Colon (tissue), 2 donors: ENCODE results near the gene GMPPA.

ENCODE experiments used
- FAIRE-seq: peaks from 2 replicates; lab custom pipeline; 2012; peaks lifted over from hg19 to GRCh38; lab: Jason Lieb, UNC
- donor health status: control.
- donor health status: control.

The GMPPA gene

GRCh38 chr2:219506802-219507526 is 8.3 kb downstream of the GMPPA start:
- FAIRE-seq = no peak

GRCh38 chr2:219507581-219508443 is 9.1 kb downstream of the GMPPA start:
- FAIRE-seq = no peak

GRCh38 chr2:219508444-219508734 is 9.7 kb downstream of the GMPPA start:
- no peak for FAIRE-seq

- no peak for FAIRE-seq
Observed at GRCh38 chr2:219508971-219509779, 10.5 kb downstream of the GMPPA start.

- FAIRE-seq = no peak
Observed at GRCh38 chr2:219509780-219510511, 11.3 kb downstream of the GMPPA start.

GRCh38 chr2:219510512-219511135 is 11.9 kb downstream of the GMPPA start:
- FAIRE-seq = no peak

GRCh38 chr2:219511547-219512325 is 13.0 kb downstream of the GMPPA start:
- FAIRE-seq = no peak

- FAIRE-seq = no peak
Observed at GRCh38 chr2:219512524-219513216, 14.0 kb downstream of the GMPPA start.

GRCh38 chr2:219513787-219514186 is 15.1 kb downstream of the GMPPA start:
- no peak for FAIRE-seq

GRCh38 chr2:219514196-219514761 is 15.6 kb downstream of the GMPPA start, which contains the start of gene ASIC4:
TSS of gene ASIC4 (plus strand) at chr2:219514482. CDS start at chr2:219514725, 243 bp downstream.
- FAIRE-seq = no peak

- no peak for FAIRE-seq
Observed at GRCh38 chr2:219514836-219515235, 16.1 kb downstream of the GMPPA start.

GRCh38 chr2:219515874-219516629 is 17.4 kb downstream of the GMPPA start:
- FAIRE-seq = no peak

GRCh38 chr2:219516888-219517287 is 18.2 kb downstream of the GMPPA start:
- no peak for FAIRE-seq

- no peak for FAIRE-seq
Observed at GRCh38 chr2:219517954-219518778, 19.5 kb downstream of the GMPPA start.

GRCh38 chr2:219519526-219519916 is 20.8 kb downstream of the GMPPA start:
- no peak for FAIRE-seq

- FAIRE-seq = no peak
Observed at GRCh38 chr2:219520079-219520478, 21.4 kb downstream of the GMPPA start.

GRCh38 chr2:219521066-219521880 is 22.6 kb downstream of the GMPPA start:
- no peak for FAIRE-seq
